NOMO-1 treated with DMSO at 0.1 percent for 48 hours (cell line): ENCODE results near the gene EOMES.

Experiments used
- DNase-seq: peaks from one replicate; lab custom pipeline; 2025; ENCODE audit not compliant: unreplicated experiment; lab: John Stamatoyannopoulos, UW

Gene EOMES

DNA sequence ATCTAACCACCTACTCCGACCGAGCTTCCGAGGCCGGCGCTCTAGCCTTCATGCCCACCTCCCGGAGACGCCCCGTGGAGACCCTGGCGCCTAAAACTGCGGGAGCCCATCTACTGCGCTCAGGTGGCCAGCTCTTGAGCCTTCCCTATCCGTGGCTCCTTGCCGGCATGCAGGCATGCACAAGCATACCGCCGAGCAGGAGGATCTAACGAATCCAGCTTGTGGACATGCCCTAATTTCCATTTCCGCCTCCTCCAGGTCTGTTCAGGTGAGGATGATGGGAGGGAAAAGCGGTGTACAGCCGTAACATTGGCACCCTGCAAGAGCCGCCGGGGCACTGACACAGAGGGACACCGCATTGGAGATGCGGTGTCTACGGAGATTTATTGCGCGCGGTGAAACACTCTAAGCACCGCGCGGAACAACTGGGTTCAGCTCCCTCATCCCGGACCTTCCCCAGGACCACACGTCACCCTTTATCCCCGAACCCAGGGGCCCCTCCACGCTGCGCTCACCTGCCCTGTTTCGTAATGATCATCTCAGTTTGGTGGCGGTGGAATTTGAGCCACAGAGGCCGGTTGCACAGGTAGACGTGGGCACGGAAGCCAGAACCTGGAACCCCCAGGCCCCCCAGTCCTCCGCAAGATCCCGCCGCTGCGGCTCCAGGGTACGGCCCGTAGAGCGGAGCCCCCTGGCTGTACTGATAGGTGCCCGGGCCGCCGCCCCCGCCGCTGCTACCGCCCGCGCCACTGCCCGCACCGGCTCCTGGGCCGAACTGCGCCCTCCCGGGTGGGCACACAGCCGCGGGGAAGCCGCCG lies 1.0 kb downstream of the EOMES start:
- no peak for DNase-seq

DNA sequence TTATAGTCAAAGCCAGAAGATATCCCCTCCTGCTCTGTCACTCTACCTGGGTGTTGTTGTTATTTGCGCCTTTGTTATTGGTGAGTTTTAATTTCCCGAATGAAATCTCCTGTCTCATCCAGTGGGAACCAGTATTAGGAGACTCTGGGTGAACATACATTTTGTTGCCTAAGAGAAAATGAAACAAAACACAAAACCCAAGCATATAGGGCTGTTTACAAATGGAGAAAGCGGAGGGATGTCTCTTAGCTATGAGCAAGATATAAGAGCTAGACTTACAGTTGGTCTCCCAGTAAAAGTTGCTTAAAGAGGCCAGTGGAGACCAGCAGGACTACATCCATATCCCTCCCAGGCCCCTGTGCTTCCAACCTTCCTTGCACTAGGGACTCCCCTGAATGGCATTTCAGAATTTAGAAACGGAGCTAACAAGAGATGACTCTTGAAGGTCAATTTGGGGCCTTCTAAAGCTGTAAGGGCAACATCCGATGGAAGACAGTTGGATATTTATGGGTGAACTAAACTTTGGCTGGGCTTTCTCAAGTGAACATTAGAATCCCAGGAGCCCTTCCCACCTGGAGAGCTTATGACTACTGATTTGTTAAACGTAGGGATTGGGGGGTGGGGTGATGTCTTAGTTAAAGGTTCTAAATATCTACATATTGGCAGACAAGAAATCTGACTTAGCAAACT lies 2.7 kb downstream of the EOMES start:
- DNase-seq, result no peak

GRCh38 chr3:27718459-27718858 lies 3.7 kb downstream of the EOMES start:
- DNase-seq, result no peak

DNA sequence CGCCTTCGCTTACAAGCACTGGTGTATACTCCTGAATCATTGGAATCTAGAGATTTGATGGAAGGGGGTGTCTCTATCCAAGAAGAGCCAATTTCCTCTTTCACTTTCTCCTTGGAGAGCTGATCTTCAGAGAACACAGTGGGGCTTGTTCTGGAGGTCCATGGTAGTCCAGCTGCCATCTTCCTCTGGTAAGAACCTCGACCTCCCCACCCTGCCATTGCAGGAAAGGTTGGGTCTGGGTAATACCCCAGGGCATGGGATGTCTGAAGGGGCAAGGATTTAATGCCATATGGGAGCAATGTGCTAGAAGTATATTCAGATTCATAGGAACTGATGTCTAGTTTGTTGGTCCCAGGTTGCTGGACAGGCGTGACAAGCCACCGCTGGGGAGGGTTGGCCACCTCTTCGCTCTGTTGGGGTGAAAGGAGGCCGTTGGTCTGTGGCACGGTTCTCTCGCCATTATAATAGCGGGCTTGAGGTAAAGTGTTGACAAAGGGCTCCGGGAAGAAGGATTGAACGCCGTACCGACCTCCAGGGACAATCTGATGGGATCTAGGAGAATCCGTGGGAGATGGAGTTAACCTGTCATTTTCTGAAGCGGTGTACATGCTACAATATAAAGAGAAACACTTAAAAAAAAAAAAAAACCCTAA lies 4.8 kb downstream of the EOMES start:
- no peak for DNase-seq

DNA sequence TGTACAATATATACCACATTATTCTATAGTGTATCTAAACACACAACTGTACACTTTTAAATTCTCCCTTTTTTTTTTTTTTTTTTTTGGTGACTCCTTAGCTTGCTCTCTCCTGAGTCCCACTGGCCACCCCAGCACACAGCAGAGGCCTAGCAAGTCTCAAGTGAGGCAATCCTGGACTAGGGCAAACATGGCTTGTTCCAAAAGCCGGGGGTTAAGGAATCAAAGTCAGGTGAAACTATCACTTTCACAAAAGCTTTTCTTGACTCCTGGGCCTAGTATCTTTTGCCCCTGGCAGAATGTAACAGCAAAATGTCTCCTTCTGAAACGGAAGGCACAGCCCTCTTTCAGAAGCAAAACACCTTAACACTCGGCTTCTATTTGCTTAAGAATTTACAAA lies 5.8 kb downstream of the EOMES start:
- no peak for DNase-seq

GRCh38 chr3:27715863-27716262 lies 6.3 kb downstream of the EOMES start:
- no peak for DNase-seq

DNA sequence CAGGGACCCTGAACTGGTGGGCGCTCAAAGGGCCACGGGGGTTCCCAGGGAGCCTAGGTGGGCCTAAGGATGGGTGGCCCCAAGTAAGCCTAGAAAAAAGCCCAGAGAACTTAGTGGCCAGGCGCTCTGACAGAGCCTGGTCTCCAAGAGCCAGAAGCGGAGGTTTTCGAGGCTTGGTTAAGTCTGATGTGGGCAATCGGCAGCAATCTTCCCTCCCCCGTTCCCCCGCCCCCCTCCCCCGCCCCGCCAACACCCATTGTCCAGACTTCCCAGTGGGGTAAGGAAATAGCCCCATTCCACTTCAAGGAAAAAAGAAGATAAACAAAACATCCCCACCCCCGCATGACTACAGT lies 6.7 kb downstream of the EOMES start:
- no peak for DNase-seq

- DNase-seq, result no peak
These were observed 7.2 kb downstream of the EOMES start for GRCh38 chr3:27714692-27715453.

DNA sequence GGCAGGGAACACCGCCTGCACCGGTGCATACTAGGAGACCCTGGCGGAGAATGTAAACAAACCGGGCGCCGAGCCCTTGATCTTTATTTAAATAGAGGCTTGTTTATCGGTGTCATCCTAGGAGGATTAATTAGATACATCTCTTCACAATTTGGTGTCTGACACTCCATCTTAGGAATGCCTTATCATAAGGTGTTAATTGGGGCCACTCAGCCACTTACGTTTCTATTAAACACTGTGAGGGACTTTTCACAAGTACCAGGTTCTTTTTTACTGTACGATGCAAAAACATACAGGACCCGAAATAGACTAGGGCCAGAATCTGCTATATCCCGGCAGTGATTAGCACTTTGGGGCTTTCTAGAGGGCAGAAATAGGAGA lies 8.0 kb downstream of the EOMES start:
- no peak for DNase-seq

DNA sequence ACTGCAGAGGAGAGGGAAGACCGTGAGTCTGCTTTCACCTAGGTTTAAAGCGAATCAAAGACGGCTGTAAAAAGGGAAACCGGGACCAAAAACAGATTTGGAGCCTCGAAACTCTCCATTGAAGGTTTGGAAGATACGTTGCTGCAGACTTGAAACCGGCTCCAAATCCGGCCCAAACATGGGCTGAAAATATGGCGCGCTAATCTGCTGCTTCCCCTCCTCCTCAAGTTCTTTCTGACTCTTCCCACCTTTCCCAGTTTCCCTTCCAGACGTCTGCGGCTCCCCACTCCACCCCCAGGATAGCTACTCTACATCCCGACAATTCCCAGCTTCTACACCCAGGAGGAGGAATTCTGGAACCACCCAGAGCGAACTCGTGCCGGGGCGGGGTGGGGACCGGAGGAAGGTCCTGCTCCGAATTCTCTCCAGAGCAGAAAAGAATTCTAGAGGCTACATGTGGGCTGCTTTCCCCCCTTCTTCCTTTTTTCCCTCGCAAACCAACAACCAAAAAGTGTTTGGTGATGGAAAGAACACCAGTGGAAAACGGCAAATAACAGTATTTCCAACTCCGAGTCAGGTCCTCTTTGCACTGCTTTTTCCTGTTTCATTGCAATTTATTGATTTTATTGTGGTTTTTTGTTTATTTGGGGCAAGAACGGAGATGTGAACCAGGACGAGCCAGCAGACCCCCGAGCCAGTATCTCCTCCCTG lies 8.5 kb downstream of the EOMES start:
- DNase-seq, result no peak

DNA sequence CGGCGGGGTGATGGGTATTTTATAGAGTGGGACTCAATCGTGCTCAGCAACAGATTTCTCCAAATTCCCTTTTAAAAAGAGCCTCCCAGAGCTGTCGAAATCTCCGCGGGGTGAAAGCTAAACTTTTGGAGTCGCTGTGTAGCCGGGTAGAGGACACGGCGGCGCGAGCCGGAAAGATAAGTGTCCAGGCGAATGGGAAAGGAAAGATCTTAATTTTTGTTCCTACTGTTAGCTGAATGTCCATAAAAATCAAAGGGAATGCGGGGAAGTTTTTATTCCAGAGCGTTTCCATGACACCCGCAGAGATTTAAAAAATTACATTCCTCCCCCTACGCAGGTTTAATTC lies 9.1 kb downstream of the EOMES start:
- DNase-seq, result no peak

DNA sequence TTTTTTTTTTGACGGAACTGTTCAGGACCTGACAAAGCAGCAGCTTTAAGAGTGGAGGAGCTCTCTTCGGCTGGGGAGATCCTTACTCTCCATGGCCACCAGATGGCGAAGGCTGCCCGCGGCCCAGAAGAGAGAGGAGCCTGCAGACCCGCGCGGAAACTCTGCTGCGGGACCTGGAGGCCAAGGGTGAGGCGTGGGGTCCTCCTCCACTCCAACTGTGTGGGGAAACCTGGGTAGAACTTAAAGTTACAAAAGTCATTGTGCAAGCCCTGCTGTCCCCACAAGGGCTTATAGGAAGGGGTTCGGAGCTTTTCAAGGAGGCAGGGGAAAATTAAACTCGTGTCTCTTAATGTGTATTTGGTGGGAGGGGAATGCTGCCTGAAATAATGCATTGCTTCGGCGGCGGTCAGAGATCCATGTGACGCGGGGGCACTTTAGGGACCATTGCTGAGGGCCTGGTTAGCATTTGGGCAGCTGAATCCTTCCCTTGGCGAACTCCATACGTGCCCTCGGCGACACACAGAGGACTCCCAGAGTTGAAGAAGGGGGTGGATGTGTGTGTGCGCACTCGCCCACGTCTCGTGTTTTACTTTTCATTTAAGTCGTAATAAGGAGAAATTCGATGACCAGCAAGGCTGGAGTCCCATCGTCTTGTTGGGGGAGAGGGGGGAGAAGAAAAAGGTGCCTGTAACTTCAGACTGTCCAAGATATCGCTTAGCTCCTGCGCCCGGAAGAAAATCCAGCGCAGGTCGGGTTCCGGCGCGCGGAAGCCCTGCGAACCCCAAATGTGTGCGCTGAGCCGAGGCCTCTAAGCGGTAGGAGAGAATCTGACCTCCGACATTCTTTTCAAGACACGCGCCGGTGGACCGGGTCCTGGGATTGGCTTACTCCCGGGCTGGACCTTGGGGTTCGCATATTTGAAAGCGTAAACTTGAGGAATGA lies 9.7 kb downstream of the EOMES start:
- DNase-seq, result peak; percentile 85

- DNase-seq, result no peak
These were observed 13.9 kb downstream of the EOMES start for GRCh38 chr3:27708250-27708649.

DNA sequence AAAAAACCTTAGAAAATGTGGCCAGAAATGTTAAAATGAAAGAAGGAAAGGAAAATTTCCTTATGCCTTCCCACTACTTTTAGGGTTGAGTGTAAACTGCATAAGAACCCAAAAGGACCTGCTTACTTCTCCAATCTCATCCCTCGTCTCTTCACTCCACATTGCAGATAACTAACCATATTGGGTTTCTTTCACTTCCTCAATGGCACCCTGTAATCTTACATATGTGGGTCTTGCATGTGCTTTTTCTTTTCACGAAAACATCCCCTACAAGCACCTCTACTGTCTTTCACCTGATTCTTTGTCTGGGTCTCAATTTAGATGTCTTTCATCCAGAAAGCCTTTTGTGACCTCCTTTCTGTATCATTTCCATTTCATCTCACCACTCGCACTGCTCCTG lies 23.1 kb downstream of the EOMES start:
- peak; percentile 73 for DNase-seq

DNA sequence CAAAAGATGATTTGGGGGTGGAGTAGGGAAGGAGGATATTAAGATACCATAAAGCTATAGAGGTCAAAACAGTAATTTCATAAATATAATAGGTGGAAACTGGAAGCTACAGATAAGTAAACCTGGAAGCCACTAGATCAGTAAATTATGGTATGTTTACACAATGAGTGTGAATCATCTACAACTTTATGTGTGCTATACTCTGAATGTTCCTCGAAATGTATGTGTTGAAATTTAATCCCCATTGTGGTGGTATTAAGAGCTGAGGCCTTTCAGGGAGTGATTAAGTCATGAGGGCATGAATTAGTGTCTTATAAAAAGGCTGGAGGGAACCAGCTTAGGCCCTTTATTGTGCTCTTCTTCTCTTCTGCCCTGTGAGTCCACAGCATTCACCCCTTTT lies 25.2 kb downstream of the EOMES start:
- no peak for DNase-seq

GRCh38 chr3:27695636-27696035 lies 26.5 kb downstream of the EOMES start:
- no peak for DNase-seq

GRCh38 chr3:27688053-27688452 lies 34.1 kb downstream of the EOMES start:
- DNase-seq, result no peak

DNA sequence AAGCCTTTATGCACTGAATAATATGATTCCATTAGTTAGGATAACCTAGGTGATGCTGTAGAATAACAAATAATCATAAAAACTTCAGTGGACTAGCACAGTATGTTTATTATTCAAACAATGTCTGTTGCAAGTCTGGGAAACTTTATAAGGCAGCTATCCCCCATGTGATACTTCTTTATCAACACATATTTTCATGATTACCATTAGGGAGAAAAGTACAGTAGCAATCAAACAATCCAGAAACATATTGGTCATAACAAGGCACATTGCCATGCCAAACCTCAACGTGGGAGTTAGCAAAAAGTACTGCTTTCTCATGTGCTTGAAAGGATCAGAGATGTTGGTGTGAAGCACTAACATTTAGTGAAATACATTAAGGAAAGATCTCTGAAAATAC lies 35.5 kb downstream of the EOMES start:
- no peak for DNase-seq

- DNase-seq, result no peak
These were observed 36.6 kb downstream of the EOMES start for GRCh38 chr3:27685474-27685873.

DNA sequence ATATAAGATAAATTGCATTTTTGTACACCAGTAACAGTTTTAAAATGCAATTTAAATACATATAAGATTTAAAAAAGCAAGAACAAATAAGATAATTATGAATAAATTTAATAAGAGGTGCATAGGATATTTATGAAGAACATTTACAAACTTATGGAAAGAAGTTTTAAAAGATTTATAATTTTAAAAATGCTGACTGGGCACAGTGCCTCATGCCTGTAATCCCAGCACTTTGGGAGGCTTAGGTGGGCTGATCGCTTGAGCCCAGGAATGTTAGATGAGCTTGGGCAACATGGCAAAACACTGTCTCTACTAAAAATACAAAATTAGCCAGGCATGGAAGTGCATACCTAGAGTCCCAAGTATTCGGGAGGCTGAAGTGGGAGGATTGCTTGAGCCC lies 37.8 kb downstream of the EOMES start:
- DNase-seq, result no peak
